Endothelial cell of umbilical vein (primary cell): ENCODE measurements around the gene TIMM17A.

Experiments
- POLR2AphosphoS5 ChIP-seq: IDR thresholded peaks from 2 replicates; pipeline ENCODE4 v1.6.1; 2012; ENCODE audit warnings: low read depth, mild to moderate bottlenecking, control low read depth, low read length, moderate library complexity; ENCODE audit not compliant: insufficient read depth
- TF ChIP-seq, protein P1 (sequence below), 2 donors: IDR thresholded peaks; 1 replicate in 1 of 2; 2 replicates in 1 of 2; pipeline ENCODE4 v1.5.1; 2011; ENCODE audit warnings: low read length in 2 of 2, mild to moderate bottlenecking in 2 of 2, moderate library complexity in 2 of 2, control low read depth in 1 of 2, inconsistent platforms in 1 of 2, low read depth in 1 of 2; ENCODE audit not compliant: insufficient read depth in 1 of 2; ENCODE audit errors: extremely low read depth in 1 of 2

DNA sequence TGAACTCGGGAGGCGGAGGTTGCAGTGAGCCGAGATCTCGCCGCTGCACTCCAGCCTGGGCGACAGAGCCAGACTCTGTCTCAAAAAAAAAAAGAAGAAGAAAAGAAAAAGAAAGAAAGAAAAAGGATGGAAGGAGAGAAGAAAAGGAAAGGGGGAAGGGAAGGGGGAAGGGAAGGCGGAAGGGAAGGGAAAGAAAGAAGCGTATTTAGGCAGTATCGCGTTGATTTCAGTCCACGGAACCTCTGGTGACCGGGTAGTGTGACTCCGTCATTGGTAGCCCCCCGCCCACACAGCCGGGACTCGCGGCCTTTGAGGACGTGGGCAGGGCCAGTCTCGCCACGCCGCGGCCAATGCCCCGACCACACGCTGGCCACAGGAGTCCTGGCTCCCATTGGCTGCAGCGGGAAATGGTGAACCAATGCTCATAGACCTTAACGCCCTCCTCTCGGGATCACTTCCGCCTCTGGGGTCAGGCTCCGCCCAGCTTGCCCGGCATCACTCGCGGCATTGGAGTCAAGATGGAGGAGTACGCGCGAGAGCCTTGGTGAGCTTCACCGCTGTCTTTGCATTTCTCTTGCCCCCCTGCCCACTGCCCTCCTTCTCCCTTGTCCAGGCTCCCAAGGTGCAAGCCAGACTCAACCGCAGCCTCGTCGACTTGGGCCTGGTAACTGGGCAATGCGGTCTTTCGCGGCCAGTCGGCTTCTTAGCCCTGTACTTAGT, at the start of gene TIMM17A:
- peak; percentile 97 for TF ChIP-seq POLR2AphosphoS5
- TF ChIP-seq, protein P1, sequence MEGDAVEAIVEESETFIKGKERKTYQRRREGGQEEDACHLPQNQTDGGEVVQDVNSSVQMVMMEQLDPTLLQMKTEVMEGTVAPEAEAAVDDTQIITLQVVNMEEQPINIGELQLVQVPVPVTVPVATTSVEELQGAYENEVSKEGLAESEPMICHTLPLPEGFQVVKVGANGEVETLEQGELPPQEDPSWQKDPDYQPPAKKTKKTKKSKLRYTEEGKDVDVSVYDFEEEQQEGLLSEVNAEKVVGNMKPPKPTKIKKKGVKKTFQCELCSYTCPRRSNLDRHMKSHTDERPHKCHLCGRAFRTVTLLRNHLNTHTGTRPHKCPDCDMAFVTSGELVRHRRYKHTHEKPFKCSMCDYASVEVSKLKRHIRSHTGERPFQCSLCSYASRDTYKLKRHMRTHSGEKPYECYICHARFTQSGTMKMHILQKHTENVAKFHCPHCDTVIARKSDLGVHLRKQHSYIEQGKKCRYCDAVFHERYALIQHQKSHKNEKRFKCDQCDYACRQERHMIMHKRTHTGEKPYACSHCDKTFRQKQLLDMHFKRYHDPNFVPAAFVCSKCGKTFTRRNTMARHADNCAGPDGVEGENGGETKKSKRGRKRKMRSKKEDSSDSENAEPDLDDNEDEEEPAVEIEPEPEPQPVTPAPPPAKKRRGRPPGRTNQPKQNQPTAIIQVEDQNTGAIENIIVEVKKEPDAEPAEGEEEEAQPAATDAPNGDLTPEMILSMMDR (IDR thresholded peaks at IDR 0.05; ENCODE audit: extremely low read depth in 1 of 2, insufficient read depth in 1 of 2, low read depth in 1 of 2, low read length in 2 of 2): no peak
